Measurements from ENCODE around the gene ITIH1.

The ITIH1 gene

GRCh38 chr3:52838561-52839267 lies 61.3 kb downstream of the ITIH1 start:
- Mint-ChIP-seq H3K27me3 (ENCODE audit: low read depth) (no peaks in the 10 kb centered on the region), H3K4me3 (no peak overlapping the region), H3K9me3 (no peaks in the 10 kb centered on the region), H3K27ac (no peak overlapping the region), H3K36me3 (ENCODE audit: low read depth) (peaks cover 3% of the 10 kb centered on the region), H3K4me1 (peaks cover 54% of the 10 kb centered on the region)
- no peak for TF ChIP-seq CTCF (IDR thresholded peaks at IDR 0.05; ENCODE audit: unreplicated experiment in 3 of 3)

DNA sequence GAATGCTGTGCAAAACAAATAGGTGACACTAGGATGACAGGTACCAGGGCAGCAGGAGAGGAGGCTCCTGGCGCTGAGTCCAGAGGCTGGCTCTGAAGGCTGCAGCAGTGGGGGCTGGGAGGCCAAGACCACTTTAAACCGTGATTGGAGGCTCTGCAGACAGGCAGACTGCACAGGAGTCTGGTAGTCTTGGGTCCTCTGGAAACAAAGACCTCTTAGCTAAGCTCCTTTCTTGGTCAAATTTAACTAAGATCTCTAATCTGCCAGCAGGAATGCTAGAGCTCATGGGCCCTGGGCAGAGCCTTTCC lies 61.8 kb downstream of the ITIH1 start:
- Mint-ChIP-seq H3K4me3 (no peak overlapping the region), H3K4me1 (peaks cover 54% of the 10 kb centered on the region), H3K36me3 (ENCODE audit: low read depth) (peaks cover 4% of the 10 kb centered on the region), H3K27me3 (ENCODE audit: low read depth) (no peaks in the 10 kb centered on the region), H3K27ac (no peak overlapping the region), H3K9me3 (no peaks in the 10 kb centered on the region)
- TF ChIP-seq CTCF (IDR thresholded peaks at IDR 0.05; ENCODE audit: unreplicated experiment in 3 of 3): no peak

GRCh38 chr3:52839892-52840545 lies 62.6 kb downstream of the ITIH1 start:
- Mint-ChIP-seq H3K27ac (no peak overlapping the region), H3K9me3 (no peaks in the 10 kb centered on the region), H3K36me3 (ENCODE audit: low read depth) (peaks cover 8% of the 10 kb centered on the region), H3K4me1 (peaks cover 51% of the 10 kb centered on the region), H3K27me3 (ENCODE audit: low read depth) (no peaks in the 10 kb centered on the region), H3K4me3 (no peak overlapping the region)
- no peak for TF ChIP-seq CTCF (IDR thresholded peaks at IDR 0.05; ENCODE audit: unreplicated experiment in 3 of 3)

DNA sequence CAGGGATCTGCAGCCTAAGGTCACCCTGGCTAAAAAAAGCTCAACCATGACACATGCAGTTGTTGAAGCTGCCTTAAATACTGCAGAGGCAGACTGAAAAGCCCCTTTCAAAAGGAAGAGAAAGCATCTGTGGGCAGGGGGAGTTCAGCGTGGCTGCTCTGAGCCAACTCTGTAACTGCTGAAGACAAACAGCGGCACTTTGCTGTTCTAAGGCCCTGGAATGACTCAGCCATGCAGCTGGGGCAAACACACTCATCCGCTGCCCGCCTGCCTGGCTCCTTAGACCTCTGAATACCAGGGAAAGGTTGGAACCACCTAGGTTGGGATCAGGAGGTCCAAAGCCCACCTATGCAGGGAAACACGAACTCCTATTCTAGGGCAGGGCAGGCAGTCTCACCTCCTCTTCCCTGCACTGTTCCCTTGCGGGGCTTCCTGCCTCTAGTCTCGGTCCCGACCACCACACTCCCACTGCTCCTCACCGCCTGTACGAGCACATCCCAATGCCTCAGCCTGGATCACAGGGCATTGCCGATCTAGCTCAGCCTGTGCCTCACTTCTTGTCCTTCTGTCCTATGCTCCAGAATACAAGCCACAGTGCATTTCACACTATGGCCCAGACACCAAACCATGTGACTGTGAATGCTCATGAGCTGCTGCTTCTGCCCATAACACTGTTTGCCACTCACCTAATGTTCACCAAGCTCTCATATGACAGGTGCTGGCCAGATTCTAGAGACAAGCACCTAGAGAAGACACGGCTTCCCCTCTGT lies 64.0 kb downstream of the ITIH1 start:
- H3K9me3 Mint-ChIP-seq: no peaks in the 10 kb centered on the region

More for the DNA sequence above, 64.0 kb downstream of the ITIH1 start:
- no peak overlapping the region for H3K4me3 Mint-ChIP-seq
- peaks cover 44% of the 10 kb centered on the region for H3K4me1 Mint-ChIP-seq
- peaks cover 8% of the 10 kb centered on the region for H3K36me3 Mint-ChIP-seq (ENCODE audit: low read depth)
- no peak for TF ChIP-seq CTCF (IDR thresholded peaks at IDR 0.05; ENCODE audit: unreplicated experiment in 3 of 3)
- no peaks in the 10 kb centered on the region for H3K27me3 Mint-ChIP-seq (ENCODE audit: low read depth)
- H3K27ac Mint-ChIP-seq: no peak overlapping the region

Data from nephron (organoid).